HFF-Myc (cell line): ENCODE data around the gene EEF2.

Source experiments
- DNase-seq: peaks from one replicate; pipeline ENCODE4 v3.0.0-alpha.2; 2011; ENCODE audit warnings: low read depth; ENCODE audit errors: extremely low read depth
- H3K4me3 ChIP-seq: replicated peaks from 2 replicates; pipeline ENCODE4 v1.5.1; 2011; ENCODE audit warnings: low read depth, mild to moderate bottlenecking, control low read depth, low read length
- CTCF ChIP-seq: IDR thresholded peaks from 2 replicates; pipeline ENCODE4 v1.5.1; 2012; ENCODE audit warnings: mild to moderate bottlenecking, low read depth, low read length, control low read depth; ENCODE audit errors: missing control alignments

EEF2 gene

GRCh38 chr19:4030552-4030951, 45.3 kb upstream of the EEF2 start:
- no peak for DNase-seq
- TF ChIP-seq CTCF: no peak

GRCh38 chr19:4029247-4029614, 44.0 kb upstream of the EEF2 start:
- DNase-seq: no peak
- H3K4me3 ChIP-seq: no peak overlapping the region
- TF ChIP-seq CTCF: no peak

More at GRCh38 chr19:4030552-4030951, 45.3 kb upstream of the EEF2 start:
- H3K4me3 ChIP-seq: no peak overlapping the region

DNA sequence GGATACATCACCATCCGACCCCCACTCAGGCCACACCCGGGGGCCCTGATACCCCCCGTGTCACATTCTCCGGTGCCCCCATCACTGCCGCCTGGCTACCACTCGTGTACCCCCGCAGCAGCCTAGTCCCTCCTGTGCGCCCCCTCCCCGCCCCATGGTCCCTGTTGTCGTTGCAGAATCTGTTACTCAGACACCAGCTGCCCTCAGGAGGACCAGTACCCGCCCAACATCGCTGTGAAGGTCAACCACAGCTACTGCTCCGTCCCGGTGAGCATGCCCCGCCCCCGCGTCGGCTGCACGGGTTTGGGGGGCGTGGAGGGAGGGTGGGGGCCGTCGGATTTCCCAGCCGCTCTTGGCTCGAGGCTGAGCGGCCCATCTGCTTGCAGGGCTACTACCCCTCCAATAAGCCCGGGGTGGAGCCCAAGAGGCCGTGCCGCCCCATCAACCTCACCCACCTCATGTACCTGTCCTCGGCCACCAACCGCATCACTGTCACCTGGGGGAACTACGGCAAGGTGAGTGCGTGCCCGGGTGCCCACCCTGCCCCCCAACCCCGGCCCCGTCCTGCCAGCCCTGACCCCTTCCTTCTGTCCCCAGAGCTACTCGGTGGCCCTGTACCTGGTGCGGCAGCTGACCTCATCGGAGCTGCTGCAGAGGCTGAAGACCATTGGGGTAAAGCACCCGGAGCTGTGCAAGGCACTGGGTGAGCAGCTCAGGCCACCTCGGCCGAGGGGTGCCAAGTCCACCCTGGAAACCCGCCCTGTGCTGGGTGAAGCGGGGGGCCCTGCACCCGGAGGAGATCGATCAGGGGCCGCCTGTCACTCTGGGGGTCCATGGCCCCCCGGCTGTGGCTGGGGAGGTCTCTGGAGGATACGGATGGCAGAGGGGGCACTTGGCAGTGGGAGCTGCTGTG, 43.3 kb upstream of the EEF2 start:
- DNase-seq: no peak
- TF ChIP-seq CTCF: no peak
- no peak overlapping the region for H3K4me3 ChIP-seq

GRCh38 chr19:4027146-4027545, 41.9 kb upstream of the EEF2 start:
- TF ChIP-seq CTCF: no peak
- H3K4me3 ChIP-seq: no peak overlapping the region
- DNase-seq: no peak

DNA sequence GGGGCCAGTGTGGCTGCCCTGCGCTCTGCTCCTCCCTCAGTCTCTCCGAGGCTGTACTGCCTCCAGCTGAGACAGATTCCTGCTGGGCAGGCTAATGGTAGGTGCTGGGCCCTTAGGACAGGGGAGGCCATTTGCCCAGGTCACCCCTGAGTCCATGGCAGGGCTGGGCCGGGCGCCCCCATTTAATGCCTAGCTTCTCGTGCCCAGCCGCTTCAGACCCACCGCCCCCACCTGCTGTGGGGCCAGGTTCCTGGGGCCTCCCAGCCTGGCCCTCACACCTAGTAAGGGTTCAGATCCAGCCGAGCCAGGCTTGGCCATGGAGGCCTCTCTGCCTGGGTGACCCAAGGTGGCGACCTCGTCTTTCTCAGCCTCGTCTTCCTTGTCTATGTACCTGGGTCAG, 40.1 kb upstream of the EEF2 start:
- DNase-seq: no peak
- TF ChIP-seq CTCF: no peak
- no peak overlapping the region for H3K4me3 ChIP-seq

- TF ChIP-seq CTCF: no peak
- no peak for DNase-seq
- no peak overlapping the region for H3K4me3 ChIP-seq
Measured at GRCh38 chr19:4023600-4024398, 38.5 kb upstream of the EEF2 start.
